ENCODE measurements around the gene PITPNM2.

PITPNM2 gene

DNA sequence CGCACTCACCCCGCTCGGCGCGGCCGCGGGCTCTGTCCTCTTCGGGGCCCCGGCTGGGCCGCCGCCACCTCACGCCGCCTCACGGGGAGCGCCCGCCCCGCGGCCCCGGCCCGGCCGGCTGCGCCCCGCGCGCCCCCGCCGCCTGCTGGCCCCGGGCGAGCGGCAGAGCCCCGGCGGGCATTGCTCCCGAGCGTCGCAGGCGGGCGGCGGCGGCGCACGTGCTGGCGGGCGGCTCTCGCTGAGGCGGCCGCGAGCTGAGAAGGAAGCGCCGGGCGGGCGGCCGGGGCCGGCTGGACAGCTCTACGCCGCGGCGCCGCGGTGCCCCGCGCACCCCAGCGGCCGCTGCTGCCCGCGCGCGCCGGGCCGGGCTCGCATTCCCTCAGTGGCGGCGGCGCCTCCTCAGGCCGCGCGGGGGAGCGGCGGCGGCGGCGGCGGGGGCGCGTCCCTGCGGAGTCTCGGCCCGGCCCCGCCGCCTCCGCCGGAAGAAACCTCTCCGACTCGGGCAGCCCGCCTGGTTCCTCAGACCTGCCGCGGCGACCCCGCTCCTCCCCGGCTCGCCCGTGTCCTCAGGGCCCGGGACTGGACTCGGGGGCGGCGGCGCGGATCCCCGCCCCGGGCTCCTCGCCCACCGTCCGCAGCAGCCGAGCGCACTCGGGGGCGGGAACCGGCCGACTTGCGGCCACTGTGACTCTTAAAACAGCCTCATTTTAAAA lies at the start of gene PITPNM2:
Gene PITPNM2 (minus strand): TSS at position 347 of the 713 bp plus-strand sequence. CDS start 116,500 bp downstream, outside the sequence.
- TF ChIP-seq ZFP3 (CRISPR knock-in tag; IDR thresholded peaks at IDR 0.05): peak; percentile 29; the same call in 1 of the 2 replicates
- TF ChIP-seq ESRRG (CRISPR knock-in tag; IDR thresholded peaks at IDR 0.05): no peak
- ATAC-seq: peak; percentile 84

DNA sequence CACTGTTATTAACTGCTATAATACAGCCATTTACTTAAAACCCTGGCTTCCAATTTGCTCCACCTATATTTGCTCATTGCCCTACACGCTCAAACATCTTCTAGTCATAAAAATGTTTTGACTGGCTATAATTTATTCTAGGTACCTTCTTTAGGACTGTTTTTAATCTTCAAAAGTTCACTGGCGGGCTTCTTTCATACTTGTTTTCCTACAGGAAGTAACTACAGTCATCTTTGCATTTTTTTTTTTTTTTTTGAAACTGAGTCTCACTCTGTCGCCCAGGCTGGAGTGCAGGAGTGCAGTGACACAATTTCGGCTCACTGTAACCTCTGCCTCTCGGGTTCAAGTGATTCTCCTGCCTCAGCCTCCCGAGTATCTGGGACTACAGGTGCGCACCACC lies 49.5 kb upstream of the PITPNM2 start:
- ATAC-seq: no peak
- TF ChIP-seq ZFP30 (CRISPR knock-in tag; IDR thresholded peaks at IDR 0.05): no peak
- TF ChIP-seq ZC3H10 (CRISPR knock-in tag; IDR thresholded peaks at IDR 0.05): no peak
- TF ChIP-seq, protein P1, sequence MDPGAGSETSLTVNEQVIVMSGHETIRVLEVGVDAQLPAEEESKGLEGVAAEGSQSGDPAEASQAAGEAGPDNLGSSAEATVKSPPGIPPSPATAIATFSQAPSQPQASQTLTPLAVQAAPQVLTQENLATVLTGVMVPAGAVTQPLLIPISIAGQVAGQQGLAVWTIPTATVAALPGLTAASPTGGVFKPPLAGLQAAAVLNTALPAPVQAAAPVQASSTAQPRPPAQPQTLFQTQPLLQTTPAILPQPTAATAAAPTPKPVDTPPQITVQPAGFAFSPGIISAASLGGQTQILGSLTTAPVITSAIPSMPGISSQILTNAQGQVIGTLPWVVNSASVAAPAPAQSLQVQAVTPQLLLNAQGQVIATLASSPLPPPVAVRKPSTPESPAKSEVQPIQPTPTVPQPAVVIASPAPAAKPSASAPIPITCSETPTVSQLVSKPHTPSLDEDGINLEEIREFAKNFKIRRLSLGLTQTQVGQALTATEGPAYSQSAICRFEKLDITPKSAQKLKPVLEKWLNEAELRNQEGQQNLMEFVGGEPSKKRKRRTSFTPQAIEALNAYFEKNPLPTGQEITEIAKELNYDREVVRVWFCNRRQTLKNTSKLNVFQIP (CRISPR knock-in tag; IDR thresholded peaks at IDR 0.05; ENCODE audit: borderline replicate concordance, low read depth): no peak
- no peak for TF ChIP-seq ARNTL (CRISPR knock-in tag; IDR thresholded peaks at IDR 0.05; ENCODE audit: borderline replicate concordance, low read depth)
- TF ChIP-seq, protein P2, sequence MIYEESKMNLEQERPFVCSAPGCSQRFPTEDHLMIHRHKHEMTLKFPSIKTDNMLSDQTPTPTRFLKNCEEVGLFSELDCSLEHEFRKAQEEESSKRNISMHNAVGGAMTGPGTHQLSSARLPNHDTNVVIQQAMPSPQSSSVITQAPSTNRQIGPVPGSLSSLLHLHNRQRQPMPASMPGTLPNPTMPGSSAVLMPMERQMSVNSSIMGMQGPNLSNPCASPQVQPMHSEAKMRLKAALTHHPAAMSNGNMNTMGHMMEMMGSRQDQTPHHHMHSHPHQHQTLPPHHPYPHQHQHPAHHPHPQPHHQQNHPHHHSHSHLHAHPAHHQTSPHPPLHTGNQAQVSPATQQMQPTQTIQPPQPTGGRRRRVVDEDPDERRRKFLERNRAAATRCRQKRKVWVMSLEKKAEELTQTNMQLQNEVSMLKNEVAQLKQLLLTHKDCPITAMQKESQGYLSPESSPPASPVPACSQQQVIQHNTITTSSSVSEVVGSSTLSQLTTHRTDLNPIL (CRISPR knock-in tag; IDR thresholded peaks at IDR 0.05; ENCODE audit: low read depth): no peak
- no peak for TF ChIP-seq BACH2 (CRISPR knock-in tag; IDR thresholded peaks at IDR 0.05; ENCODE audit: borderline replicate concordance)
- no peak for TF ChIP-seq PPARA (CRISPR knock-in tag; IDR thresholded peaks at IDR 0.05; ENCODE audit: borderline replicate concordance)
- no peak for TF ChIP-seq ZNF565 (CRISPR knock-in tag; conservative IDR thresholded peaks at IDR 0.05; ENCODE audit: low read depth)
- TF ChIP-seq, protein P3, sequence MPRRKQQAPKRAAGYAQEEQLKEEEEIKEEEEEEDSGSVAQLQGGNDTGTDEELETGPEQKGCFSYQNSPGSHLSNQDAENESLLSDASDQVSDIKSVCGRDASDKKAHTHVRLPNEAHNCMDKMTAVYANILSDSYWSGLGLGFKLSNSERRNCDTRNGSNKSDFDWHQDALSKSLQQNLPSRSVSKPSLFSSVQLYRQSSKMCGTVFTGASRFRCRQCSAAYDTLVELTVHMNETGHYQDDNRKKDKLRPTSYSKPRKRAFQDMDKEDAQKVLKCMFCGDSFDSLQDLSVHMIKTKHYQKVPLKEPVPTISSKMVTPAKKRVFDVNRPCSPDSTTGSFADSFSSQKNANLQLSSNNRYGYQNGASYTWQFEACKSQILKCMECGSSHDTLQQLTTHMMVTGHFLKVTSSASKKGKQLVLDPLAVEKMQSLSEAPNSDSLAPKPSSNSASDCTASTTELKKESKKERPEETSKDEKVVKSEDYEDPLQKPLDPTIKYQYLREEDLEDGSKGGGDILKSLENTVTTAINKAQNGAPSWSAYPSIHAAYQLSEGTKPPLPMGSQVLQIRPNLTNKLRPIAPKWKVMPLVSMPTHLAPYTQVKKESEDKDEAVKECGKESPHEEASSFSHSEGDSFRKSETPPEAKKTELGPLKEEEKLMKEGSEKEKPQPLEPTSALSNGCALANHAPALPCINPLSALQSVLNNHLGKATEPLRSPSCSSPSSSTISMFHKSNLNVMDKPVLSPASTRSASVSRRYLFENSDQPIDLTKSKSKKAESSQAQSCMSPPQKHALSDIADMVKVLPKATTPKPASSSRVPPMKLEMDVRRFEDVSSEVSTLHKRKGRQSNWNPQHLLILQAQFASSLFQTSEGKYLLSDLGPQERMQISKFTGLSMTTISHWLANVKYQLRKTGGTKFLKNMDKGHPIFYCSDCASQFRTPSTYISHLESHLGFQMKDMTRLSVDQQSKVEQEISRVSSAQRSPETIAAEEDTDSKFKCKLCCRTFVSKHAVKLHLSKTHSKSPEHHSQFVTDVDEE (CRISPR knock-in tag; IDR thresholded peaks at IDR 0.05): no peak
- TF ChIP-seq RARB (CRISPR knock-in tag; IDR thresholded peaks at IDR 0.05): no peak
- no peak for TF ChIP-seq ZNF70 (CRISPR knock-in tag; IDR thresholded peaks at IDR 0.05)
- TF ChIP-seq TCF4 (CRISPR knock-in tag; IDR thresholded peaks at IDR 0.05; ENCODE audit: borderline replicate concordance): no peak
- TF ChIP-seq GLIS3 (CRISPR knock-in tag; IDR thresholded peaks at IDR 0.05): no peak
- TF ChIP-seq ESRRG (CRISPR knock-in tag; IDR thresholded peaks at IDR 0.05): no peak
- TF ChIP-seq ZNF8 (CRISPR knock-in tag; IDR thresholded peaks at IDR 0.05): no peak
- no peak for TF ChIP-seq SNAI2 (CRISPR knock-in tag; IDR thresholded peaks at IDR 0.05)
- TF ChIP-seq CSDC2 (CRISPR knock-in tag; IDR thresholded peaks at IDR 0.05): no peak
- TF ChIP-seq OSR1 (CRISPR knock-in tag; IDR thresholded peaks at IDR 0.05): no peak
- TF ChIP-seq ISL1 (CRISPR knock-in tag; IDR thresholded peaks at IDR 0.05): no peak

DNA sequence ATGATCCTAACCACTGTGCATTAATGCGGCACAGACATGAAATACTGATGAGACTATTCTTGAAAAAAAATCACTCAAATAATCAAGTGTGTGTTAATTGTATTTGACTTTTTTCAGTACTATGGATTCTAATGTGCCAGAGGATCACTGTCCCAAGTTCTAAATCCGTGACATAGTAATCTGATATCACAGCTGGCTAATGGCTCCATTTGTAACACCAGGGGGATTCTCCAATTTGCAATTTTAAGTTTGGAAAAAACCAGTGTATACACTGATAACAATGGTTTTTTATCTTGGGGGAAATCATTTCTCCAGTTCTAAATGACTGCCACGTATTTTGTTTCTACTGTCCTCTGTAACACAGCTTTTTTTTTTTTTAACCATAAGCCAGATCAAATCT lies 49.0 kb upstream of the PITPNM2 start:
- no peak for ATAC-seq
- TF ChIP-seq CSDC2 (CRISPR knock-in tag; IDR thresholded peaks at IDR 0.05) (no peak), ESRRG (CRISPR knock-in tag; IDR thresholded peaks at IDR 0.05) (no peak), BACH2 (CRISPR knock-in tag; IDR thresholded peaks at IDR 0.05; ENCODE audit: borderline replicate concordance) (no peak), ZFP3 (CRISPR knock-in tag; IDR thresholded peaks at IDR 0.05) (no peak), GLIS3 (CRISPR knock-in tag; IDR thresholded peaks at IDR 0.05) (no peak), ISL1 (CRISPR knock-in tag; IDR thresholded peaks at IDR 0.05) (no peak), SNAI2 (CRISPR knock-in tag; IDR thresholded peaks at IDR 0.05) (no peak), ZC3H10 (CRISPR knock-in tag; IDR thresholded peaks at IDR 0.05) (no peak), ZNF70 (CRISPR knock-in tag; IDR thresholded peaks at IDR 0.05) (no peak), OSR1 (CRISPR knock-in tag; IDR thresholded peaks at IDR 0.05) (no peak), PPARA (CRISPR knock-in tag; IDR thresholded peaks at IDR 0.05; ENCODE audit: borderline replicate concordance) (no peak), ZNF8 (CRISPR knock-in tag; IDR thresholded peaks at IDR 0.05) (no peak), TOX (CRISPR knock-in tag; IDR thresholded peaks at IDR 0.05; ENCODE audit: borderline replicate concordance) (no peak), ZNF565 (CRISPR knock-in tag; conservative IDR thresholded peaks at IDR 0.05; ENCODE audit: low read depth) (no peak), RARB (CRISPR knock-in tag; IDR thresholded peaks at IDR 0.05) (no peak)
- TF ChIP-seq, protein P3 (CRISPR knock-in tag; IDR thresholded peaks at IDR 0.05): no peak
- TF ChIP-seq, protein P2 (CRISPR knock-in tag; IDR thresholded peaks at IDR 0.05; ENCODE audit: low read depth): no peak
- TF ChIP-seq, protein P1 (CRISPR knock-in tag; IDR thresholded peaks at IDR 0.05; ENCODE audit: borderline replicate concordance, low read depth): no peak
